HFF-Myc (cell line): ENCODE measurements around the gene NLGN1.

Source experiments
- DNase-seq: peaks from one replicate; pipeline ENCODE4 v3.0.0-alpha.2; 2011; ENCODE audit warnings: low read depth; ENCODE audit errors: extremely low read depth
- H3K4me3 ChIP-seq: replicated peaks from 2 replicates; pipeline ENCODE4 v1.5.1; 2011; ENCODE audit warnings: low read depth, mild to moderate bottlenecking, control low read depth, low read length
- CTCF ChIP-seq: IDR thresholded peaks from 2 replicates; pipeline ENCODE4 v1.5.1; 2012; ENCODE audit warnings: mild to moderate bottlenecking, low read depth, low read length, control low read depth; ENCODE audit errors: missing control alignments

NLGN1 gene

GRCh38 chr3:174321548-174321947 is 924.0 kb downstream of the NLGN1 start:
- no peak overlapping the region for H3K4me3 ChIP-seq
- DNase-seq, result no peak
- TF ChIP-seq CTCF, result no peak

GRCh38 chr3:174322789-174323188 is 925.2 kb downstream of the NLGN1 start:
- no peak for TF ChIP-seq CTCF
- H3K4me3 ChIP-seq, result no peak overlapping the region
- no peak for DNase-seq

GRCh38 chr3:174325171-174325570 is 927.6 kb downstream of the NLGN1 start:
- no peak for DNase-seq
- no peak for TF ChIP-seq CTCF
- no peak overlapping the region for H3K4me3 ChIP-seq

- TF ChIP-seq CTCF, result no peak
- no peak overlapping the region for H3K4me3 ChIP-seq
- peak; percentile 38 for DNase-seq
These were observed 928.5 kb downstream of the NLGN1 start for GRCh38 chr3:174325834-174326700.

GRCh38 chr3:174329321-174329720 is 931.8 kb downstream of the NLGN1 start:
- no peak overlapping the region for H3K4me3 ChIP-seq
- no peak for DNase-seq
- no peak for TF ChIP-seq CTCF

GRCh38 chr3:174330303-174330702 is 932.8 kb downstream of the NLGN1 start:
- peak; percentile 73 for DNase-seq
- H3K4me3 ChIP-seq, result no peak overlapping the region
- TF ChIP-seq CTCF, result no peak
